Left cardiac atrium (tissue), 4 donors: Measurements from ENCODE around the gene VAMP4. TPM values are rescaled to one million over a fixed set of nuclear protein-coding genes. Genes with fewer than 3 reads are reported as not detected.

Experiments used
- ATAC-seq, 2 donors: fragments of 200-7000 bp; cut with Tn5 transposase; one replicate each; pipeline ENCODE4 v1.9.1; 2020; ENCODE audit warnings: mild to moderate bottlenecking in 2 of 2, moderate library complexity in 2 of 2
- DNase-seq: peaks from one replicate; pipeline ENCODE4 v3.0.0-alpha.2; 2020
- intact Hi-C, 2 donors: fragments of 100-400 bp; cut with DNase I; formaldehyde crosslinking; loops; one replicate each; pipeline versions ENCODE4 v1.14.1 to v1.15.1; 2022 to 2023
- long read RNA-seq: library from polyadenylated mRNA; unstranded; transcript quantifications from one replicate; pipeline ENCODE4 v2.0.0, GENCODE V29; 2021
- total RNA-seq, 2 donors: library from RNA; stranded (reverse); fragmentation: NEBNext Ultra II Directional; extraction: Animal tissue kit (Norgen Biotek cat#: 25700); gene quantifications; one replicate each; pipeline ENCODE4 v1.2.1, GENCODE V29; 2021
- donor health status: DM: no; HTN: yes; CAD: no.
- donor health status: DM: no; HTN: yes; CAD: no; lungs with severe emphysema.
- donor health status: DM: yes; HTN: yes; CAD: no.
- donor health status: Dilated cardiomyopathy.

VAMP4 gene
- total RNA-seq, result 1 to 10 TPM; 9.0 to 9.5 TPM
- long read RNA-seq, partial matches to known transcripts, result 0 of 4 reads
- long read RNA-seq, other reads (novel, unspliced or antisense), result 2 of 4 reads

- DNase-seq (peak; percentile 90), ATAC-seq (peak; percentile 92 to 95)
- intact Hi-C loops, result loop anchor here in 1 of 2 donors (2.0 kb wide), 1 partner anchor 39 kb away; the partner anchor contains the start of gene METTL13
Measured at GRCh38 chr1:171741872-171742576, at the start of gene VAMP4. Gene VAMP4, minus strand, starts transcription at chr1:171742065. Its CDS starts 3,651 bp downstream, at chr1:171738414.

- DNase-seq, result no peak
- no peak for ATAC-seq
- intact Hi-C loops, result no loop called here
Measured at GRCh38 chr1:171790318-171790717, 48.5 kb upstream of the VAMP4 start.

- no peak for DNase-seq
- intact Hi-C loops, result no loop called here
- peak in 1 of 2 donors; percentile 63 for ATAC-seq
Measured at GRCh38 chr1:171788696-171789095, 46.8 kb upstream of the VAMP4 start.

- no peak for ATAC-seq
- no peak for DNase-seq
- intact Hi-C loops, result no loop called here
Measured at GRCh38 chr1:171787686-171788480, 46.0 kb upstream of the VAMP4 start.

- ATAC-seq, result no peak
- DNase-seq, result no peak
- intact Hi-C loops, result no loop called here
Measured at GRCh38 chr1:171786534-171786933, 44.7 kb upstream of the VAMP4 start.

GRCh38 chr1:171785766-171786165, 43.9 kb upstream of the VAMP4 start:
- intact Hi-C loops, result no loop called here
- DNase-seq (no peak), ATAC-seq (no peak)

GRCh38 chr1:171784784-171785183, 42.9 kb upstream of the VAMP4 start:
- intact Hi-C loops, result no loop called here
- no peak for ATAC-seq
- DNase-seq, result no peak

GRCh38 chr1:171783816-171784530, 42.1 kb upstream of the VAMP4 start:
- DNase-seq, result no peak
- ATAC-seq, result no peak
- intact Hi-C loops, result no loop called here

- intact Hi-C loops, result loop anchor here in 1 of 2 donors (2.0 kb wide), 1 partner anchor 39 kb away; the partner anchor contains the start of gene VAMP4
- peak; percentile 99 for DNase-seq
- peak; percentile 99 to 100 for ATAC-seq
Measured at GRCh38 chr1:171781176-171781875, 39.5 kb upstream of the VAMP4 start, which contains the start of gene METTL13. Gene METTL13, plus strand, starts transcription at chr1:171781660. Its CDS starts 308 bp downstream, at chr1:171781968.

- ATAC-seq (peak in 1 of 2 donors; percentile 3), DNase-seq (no peak)
- intact Hi-C loops, result loop anchor here in 1 of 2 donors (2.0 kb wide), 1 partner anchor 38 kb away; the partner anchor contains the start of gene VAMP4
Measured at GRCh38 chr1:171780583-171781175, 38.8 kb upstream of the VAMP4 start.

GRCh38 chr1:171772312-171772711, 30.4 kb upstream of the VAMP4 start:
- intact Hi-C loops, result no loop called here

GRCh38 chr1:171769754-171770153, 27.9 kb upstream of the VAMP4 start:
- ATAC-seq, result no peak

More at GRCh38 chr1:171772312-171772711, 30.4 kb upstream of the VAMP4 start:
- ATAC-seq, result no peak
- no peak for DNase-seq

GRCh38 chr1:171769171-171769570, 27.3 kb upstream of the VAMP4 start:
- no peak for DNase-seq
- intact Hi-C loops, result no loop called here
- ATAC-seq, result no peak

More at GRCh38 chr1:171769754-171770153, 27.9 kb upstream of the VAMP4 start:
- no peak for DNase-seq
- intact Hi-C loops, result no loop called here

- DNase-seq, result no peak
- no peak for ATAC-seq
- intact Hi-C loops, result no loop called here
Measured at GRCh38 chr1:171763764-171764163, 21.9 kb upstream of the VAMP4 start.

- intact Hi-C loops, result no loop called here
- ATAC-seq (no peak), DNase-seq (no peak)
Measured at GRCh38 chr1:171762143-171762563, 20.3 kb upstream of the VAMP4 start.

- intact Hi-C loops, result no loop called here
- ATAC-seq (no peak), DNase-seq (no peak)
Measured at GRCh38 chr1:171758011-171758410, 16.1 kb upstream of the VAMP4 start.

- DNase-seq, result no peak
- ATAC-seq, result no peak
- intact Hi-C loops, result no loop called here
Measured at GRCh38 chr1:171756856-171757255, 15.0 kb upstream of the VAMP4 start.

- DNase-seq (no peak), ATAC-seq (no peak)
- intact Hi-C loops, result no loop called here
Measured at GRCh38 chr1:171754971-171755370, 13.1 kb upstream of the VAMP4 start.
